HepG2 (cell line): Measurements from ENCODE around the gene PRPSAP1. TPM values are rescaled to one million over a fixed set of nuclear protein-coding genes. Genes with fewer than 3 reads are reported as not detected.

Experiments used
- CCAR2 ChIP-seq: fragments of 200-400 bp; formaldehyde crosslinking; optimal IDR thresholded peaks from 2 replicates; pipeline ENCODE3; 2018; ENCODE audit warnings: low read depth, mild to moderate bottlenecking, low read length, moderate library complexity
- CREM ChIP-seq, 2 experiments: sonication (generic) in 1 of 2; formaldehyde crosslinking in 1 of 2; IDR thresholded peaks; 2 replicates each; pipeline versions ENCODE4 v1.4.0 to v1.6.1; 2016 to 2020; ENCODE audit warnings: antibody characterized with exemption in 1 of 2, mild to moderate bottlenecking in 1 of 2, missing genetic modification reagents in 1 of 2
- ESRRA ChIP-seq: sonication (generic); formaldehyde crosslinking; IDR thresholded peaks from 2 replicates; pipeline ENCODE4 v1.5.1; 2020; ENCODE audit warnings: mild to moderate bottlenecking, low read depth, missing genetic modification reagents
- FOXA1 ChIP-seq, 2 experiments: fragments of 450-650 bp in 1 of 2; sonication (generic) in 1 of 2; formaldehyde crosslinking in 1 of 2; IDR thresholded peaks; 2 replicates each; pipeline versions ENCODE4 v1.4.0 to v1.6.1; 2016 to 2020; ENCODE audit warnings: missing genetic modification reagents in 1 of 2
- GMEB1 ChIP-seq: sonication (generic); formaldehyde crosslinking; IDR thresholded peaks from 2 replicates; pipeline ENCODE4 v1.5.1; 2020; ENCODE audit warnings: missing genetic modification reagents, mild to moderate bottlenecking, borderline replicate concordance
- HINFP ChIP-seq: sonication (generic); formaldehyde crosslinking; IDR thresholded peaks from 2 replicates; pipeline ENCODE4 v1.4.0; 2020; ENCODE audit warnings: low read depth, mild to moderate bottlenecking, missing genetic modification reagents
- HNF4G ChIP-seq, 2 experiments: sonication (generic) in 1 of 2; formaldehyde crosslinking in 1 of 2; IDR thresholded peaks; 2 replicates each; pipeline versions ENCODE4 v1.4.0 to v1.6.1; 2011 to 2020; ENCODE audit warnings: borderline replicate concordance in 2 of 2, low read depth in 2 of 2, mild to moderate bottlenecking in 2 of 2, low read length in 1 of 2, missing genetic modification reagents in 1 of 2, moderate library complexity in 1 of 2
- HNRNPH1 ChIP-seq: fragments of 200-400 bp; formaldehyde crosslinking; optimal IDR thresholded peaks from 2 replicates; pipeline ENCODE3; 2017; ENCODE audit warnings: mild to moderate bottlenecking, low read depth, low read length
- ISL2 ChIP-seq: sonication (generic); formaldehyde crosslinking; IDR thresholded peaks from 2 replicates; pipeline ENCODE4 v1.5.0; 2020; ENCODE audit warnings: missing genetic modification reagents
- KMT2B ChIP-seq: IDR thresholded peaks from 2 replicates; pipeline ENCODE4 v1.6.1; 2016; ENCODE audit warnings: missing genetic modification reagents, missing compliant biosample characterization
- MED8 ChIP-seq: sonication (generic); formaldehyde crosslinking; IDR thresholded peaks from 2 replicates; pipeline ENCODE4 v1.8.1; 2023; ENCODE audit warnings: mild to moderate bottlenecking, missing genetic modification reagents; ENCODE audit not compliant: insufficient replicate concordance
- NCOA5 ChIP-seq: sonication (generic); formaldehyde crosslinking; IDR thresholded peaks from 2 replicates; pipeline ENCODE4 v1.4.0; 2020; ENCODE audit warnings: missing genetic modification reagents
- NFE2L1 ChIP-seq: sonication (generic); formaldehyde crosslinking; IDR thresholded peaks from 2 replicates; pipeline ENCODE4 v1.4.0; 2020; ENCODE audit warnings: missing genetic modification reagents, mild to moderate bottlenecking, borderline replicate concordance
- PCBP2 ChIP-seq: fragments of 200-400 bp; formaldehyde crosslinking; optimal IDR thresholded peaks from 2 replicates; pipeline ENCODE3; 2018; ENCODE audit warnings: low read length, low read depth; ENCODE audit not compliant: poor library complexity, severe bottlenecking
- PHF20 ChIP-seq: sonication (generic); formaldehyde crosslinking; IDR thresholded peaks from 2 replicates; pipeline ENCODE4 v1.5.0; 2020; ENCODE audit warnings: mild to moderate bottlenecking, missing genetic modification reagents
- POLR2AphosphoS2 ChIP-seq: IDR thresholded peaks from 2 replicates; pipeline ENCODE4 v1.6.1; 2011; ENCODE audit warnings: low read depth, low read length, improper control_type of control experiment
- RXRB ChIP-seq: IDR thresholded peaks from 2 replicates; pipeline ENCODE4 v1.6.1; 2016; ENCODE audit warnings: borderline replicate concordance, missing genetic modification reagents, missing compliant biosample characterization
- ZFYVE20 ChIP-seq: sonication (generic); formaldehyde crosslinking; IDR thresholded peaks from 2 replicates; pipeline ENCODE4 v1.8.0; 2023; ENCODE audit warnings: low read depth, mild to moderate bottlenecking, moderate library complexity, missing genetic modification reagents, borderline replicate concordance
- ZNF160 ChIP-seq: sonication (generic); formaldehyde crosslinking; IDR thresholded peaks from 2 replicates; pipeline ENCODE4 v1.8.0; 2022; ENCODE audit warnings: mild to moderate bottlenecking, inconsistent platforms, missing genetic modification reagents
- ZNF274 ChIP-seq: sonication (generic); formaldehyde crosslinking; IDR thresholded peaks from 2 replicates; pipeline ENCODE4 v1.5.1; 2020; ENCODE audit warnings: mild to moderate bottlenecking, missing genetic modification reagents
- ZSCAN31 ChIP-seq: sonication (generic); formaldehyde crosslinking; IDR thresholded peaks from 2 replicates; pipeline ENCODE4 v1.5.0; 2020; ENCODE audit warnings: low read depth, mild to moderate bottlenecking, missing genetic modification reagents
- polyA plus RNA-seq, 8 experiments: library from polyadenylated mRNA; depleted of rRNA in 3 of 8; stranded (reverse) in 7 of 8; unstranded in 1 of 8; fragments of >200 nt; fragmentation: Illumina TruSeq in 4 of 8; extraction: Trizol in 4 of 8; gene quantifications; 2 replicates each; pipeline versions ENCODE4 v1.2.1 to v1.2.3, GENCODE V29; 2011 to 2016; ENCODE audit warnings: low read depth in 4 of 8, missing spikeins in 1 of 8, mixed read lengths in 1 of 8; ENCODE audit not compliant: insufficient read depth in 1 of 8
- total RNA-seq, 5 experiments: library from RNA; depleted of rRNA; stranded (reverse); fragments of >200 nt; fragmentation: Illumina TruSeq; extraction: Trizol; gene quantifications; 2 replicates each; pipeline ENCODE4 v1.2.3, GENCODE V29; 2016; ENCODE audit warnings: low read depth in 1 of 5
- TF ChIP-seq, protein P1 (sequence below): IDR thresholded peaks from 2 replicates; pipeline ENCODE4 v1.6.1; 2012; ENCODE audit warnings: low read length, improper control_type of control experiment

Gene PRPSAP1
- total and polyA plus RNA-seq, 2 of the 13 experiments (the other 11 are each of a cell fraction or from before 2014, with no cell fraction given) = 91.1 to 314 TPM

DNA sequence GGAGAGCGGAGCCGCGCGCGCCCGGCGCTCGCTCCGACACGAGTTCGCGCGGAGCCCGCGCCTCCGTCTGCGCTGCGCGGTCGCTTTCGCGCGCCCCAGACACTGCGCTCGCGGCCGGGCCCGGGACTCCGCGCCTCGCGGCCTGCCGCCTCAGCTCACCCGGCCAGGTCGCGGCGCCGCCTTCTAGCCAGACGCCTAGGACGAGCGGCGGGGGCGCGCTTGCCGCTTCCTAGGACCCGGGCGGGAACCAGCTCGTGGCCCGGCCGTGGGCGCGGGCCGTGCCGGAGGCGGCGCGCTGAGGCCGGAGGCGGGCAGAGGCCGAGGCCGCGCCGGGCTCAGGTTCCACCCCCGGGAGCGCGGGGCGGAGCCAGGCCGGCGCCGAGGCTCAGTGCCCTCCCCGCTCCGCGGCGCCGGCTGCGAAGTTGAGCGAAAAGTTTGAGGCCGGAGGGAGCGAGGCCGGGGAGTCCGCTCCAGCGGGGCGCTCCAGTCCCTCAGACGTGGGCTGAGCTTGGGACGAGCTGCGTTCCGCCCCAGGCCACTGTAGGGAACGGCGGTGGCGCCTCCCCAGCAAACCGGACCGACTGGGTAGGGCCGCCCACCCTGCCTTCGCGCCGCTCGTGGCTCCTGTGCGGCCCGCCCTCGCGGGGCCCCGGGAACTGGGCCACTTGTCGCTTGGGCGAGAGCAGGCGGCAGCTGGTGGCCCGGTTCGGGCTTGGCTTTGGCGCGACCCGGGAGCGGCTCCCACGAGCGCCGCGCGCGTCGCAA lies 30.7 kb upstream of the PRPSAP1 start, which contains the start of gene SPHK1 (continued):
- TF ChIP-seq GMEB1 (CRISPR knock-in tag) (no peak), PHF20 (CRISPR knock-in tag) (no peak), ZSCAN31 (CRISPR knock-in tag) (no peak; the same call in 1 of the 2 replicates), ESRRA (no peak), NFE2L1 (no peak), RXRB (CRISPR knock-in tag) (no peak), PCBP2 (no peak), ZNF160 (CRISPR knock-in tag) (peak; percentile 23; the same call in 1 of the 2 replicates), ZFYVE20 (CRISPR knock-in tag) (no peak), NCOA5 (no peak), HINFP (CRISPR knock-in tag) (peak; percentile 66; the same call in 1 of the 2 replicates), KMT2B (CRISPR knock-in tag) (no peak), HNF4G (IDR thresholded peaks at IDR 0.05; ENCODE audit: borderline replicate concordance, low read depth, low read length) (no peak), HNF4G (CRISPR knock-in tag; IDR thresholded peaks at IDR 0.05; ENCODE audit: borderline replicate concordance, low read depth) (peak; percentile 62; the same call in 1 of the 2 replicates), FOXA1 (IDR thresholded peaks at IDR 0.05) (no peak), FOXA1 (CRISPR knock-in tag; IDR thresholded peaks at IDR 0.05) (no peak), MED8 (CRISPR knock-in tag) (peak; percentile 26), CREM (IDR thresholded peaks at IDR 0.05) (no peak), CREM (CRISPR knock-in tag; IDR thresholded peaks at IDR 0.05) (no peak), HNRNPH1 (no peak), ISL2 (no peak; the same call in 1 of the 2 replicates), ZNF274 (CRISPR knock-in tag) (peak; percentile 8; the same call in 1 of the 2 replicates), CCAR2 (no peak), POLR2AphosphoS2 (no peak)
- TF ChIP-seq, protein P1, sequence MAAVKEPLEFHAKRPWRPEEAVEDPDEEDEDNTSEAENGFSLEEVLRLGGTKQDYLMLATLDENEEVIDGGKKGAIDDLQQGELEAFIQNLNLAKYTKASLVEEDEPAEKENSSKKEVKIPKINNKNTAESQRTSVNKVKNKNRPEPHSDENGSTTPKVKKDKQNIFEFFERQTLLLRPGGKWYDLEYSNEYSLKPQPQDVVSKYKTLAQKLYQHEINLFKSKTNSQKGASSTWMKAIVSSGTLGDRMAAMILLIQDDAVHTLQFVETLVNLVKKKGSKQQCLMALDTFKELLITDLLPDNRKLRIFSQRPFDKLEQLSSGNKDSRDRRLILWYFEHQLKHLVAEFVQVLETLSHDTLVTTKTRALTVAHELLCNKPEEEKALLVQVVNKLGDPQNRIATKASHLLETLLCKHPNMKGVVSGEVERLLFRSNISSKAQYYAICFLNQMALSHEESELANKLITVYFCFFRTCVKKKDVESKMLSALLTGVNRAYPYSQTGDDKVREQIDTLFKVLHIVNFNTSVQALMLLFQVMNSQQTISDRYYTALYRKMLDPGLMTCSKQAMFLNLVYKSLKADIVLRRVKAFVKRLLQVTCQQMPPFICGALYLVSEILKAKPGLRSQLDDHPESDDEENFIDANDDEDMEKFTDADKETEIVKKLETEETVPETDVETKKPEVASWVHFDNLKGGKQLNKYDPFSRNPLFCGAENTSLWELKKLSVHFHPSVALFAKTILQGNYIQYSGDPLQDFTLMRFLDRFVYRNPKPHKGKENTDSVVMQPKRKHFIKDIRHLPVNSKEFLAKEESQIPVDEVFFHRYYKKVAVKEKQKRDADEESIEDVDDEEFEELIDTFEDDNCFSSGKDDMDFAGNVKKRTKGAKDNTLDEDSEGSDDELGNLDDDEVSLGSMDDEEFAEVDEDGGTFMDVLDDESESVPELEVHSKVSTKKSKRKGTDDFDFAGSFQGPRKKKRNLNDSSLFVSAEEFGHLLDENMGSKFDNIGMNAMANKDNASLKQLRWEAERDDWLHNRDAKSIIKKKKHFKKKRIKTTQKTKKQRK = no peak
